Occipital lobe (tissue), 2 donors: Measurements from ENCODE around the gene PRPH. TPM values are rescaled to one million over a fixed set of nuclear protein-coding genes. Genes with fewer than 3 reads are reported as not detected.

Experiments
- DNase-seq: peaks from one replicate; lab custom pipeline; 2025; lab: John Stamatoyannopoulos, UW
- total RNA-seq: library from RNA; depleted of rRNA; stranded (reverse); fragments of >200 nt; gene quantifications from one replicate; pipeline ENCODE4 v1.2.3, GENCODE V29; 2014

Gene PRPH
- total RNA-seq, 1 donor from 2014 or later = not detected

- no peak for DNase-seq
Measured at GRCh38 chr12:49345825-49346658, 51.1 kb downstream of the PRPH start.

GRCh38 chr12:49346659-49347310 is 51.8 kb downstream of the PRPH start, which contains the start of gene DNAJC22:
Gene DNAJC22, plus strand, starts transcription at chr12:49346888. Its CDS starts 1,985 bp downstream, at chr12:49348873.
- DNase-seq = no peak

GRCh38 chr12:49347311-49348193 is 52.6 kb downstream of the PRPH start:
- DNase-seq = peak; percentile 77

Other genes starting within 250 kb of the PRPH start
- 17.6 TPM for gene KMT2D, start 234.4 kb upstream of the PRPH start, total RNA-seq
- gene RHEBL1, start 225.2 kb upstream of the PRPH start, total RNA-seq = 0.78 TPM
- 0.47 TPM for gene DHH, start 200.3 kb upstream of the PRPH start, total RNA-seq
- gene LMBR1L, start 184.3 kb upstream of the PRPH start, total RNA-seq = 90.8 TPM
- gene TUBA1B, start 163.8 kb upstream of the PRPH start, total RNA-seq = 1,492 TPM
- 9,948 TPM for gene TUBA1A, start 106.1 kb upstream of the PRPH start, total RNA-seq
- gene TUBA1C, start 30.1 kb upstream of the PRPH start, total RNA-seq = 33.5 TPM
- gene TROAP, start 28.1 kb downstream of the PRPH start, total RNA-seq = 1.2 TPM
- 0.16 TPM for gene C1QL4, start 42.0 kb downstream of the PRPH start, total RNA-seq
- 0.78 TPM for gene DNAJC22, start 51.7 kb downstream of the PRPH start, total RNA-seq
- 58.2 TPM for gene SPATS2, start 72.3 kb downstream of the PRPH start, total RNA-seq
- 7.5 TPM for gene KCNH3, start 243.9 kb downstream of the PRPH start, total RNA-seq